HCT116 (cell line): Measurements from ENCODE around the gene PRKAG2.

Experiments
- EGR1 ChIP-seq: IDR thresholded peaks from 2 replicates; pipeline ENCODE4 v1.6.1; 2012; ENCODE audit warnings: low read depth
- EZH2 ChIP-seq: fragments of 200-600 bp; sonication (generic); IDR thresholded peaks from 2 replicates; pipeline ENCODE4 v1.6.1; 2017; ENCODE audit warnings: antibody characterized with exemption, mixed run types
- EZH2phosphoT487 ChIP-seq: fragments of 200-600 bp; IDR thresholded peaks from 2 replicates; pipeline ENCODE4 v1.6.1; 2018; ENCODE audit warnings: antibody characterized with exemption, borderline replicate concordance
- JUND ChIP-seq: IDR thresholded peaks from 2 replicates; pipeline ENCODE4 v1.6.1; 2012
- POLR2A ChIP-seq: IDR thresholded peaks from 2 replicates; pipeline ENCODE4 v1.7.0; 2011; ENCODE audit warnings: borderline replicate concordance; ENCODE audit not compliant: insufficient read depth, insufficient read length; ENCODE audit errors: extremely low read depth
- POLR2AphosphoS5 ChIP-seq: IDR thresholded peaks from 2 replicates; pipeline ENCODE4 v1.6.1; 2011; ENCODE audit warnings: mild to moderate bottlenecking, low read depth, low read length, moderate library complexity
- RAD21 ChIP-seq: IDR thresholded peaks from 2 replicates; pipeline ENCODE4 v1.6.1; 2012; ENCODE audit warnings: low read depth, mild to moderate bottlenecking
- SP1 ChIP-seq: IDR thresholded peaks from 2 replicates; pipeline ENCODE4 v1.6.1; 2012; ENCODE audit warnings: low read depth
- TCF7L2 ChIP-seq: IDR thresholded peaks from 2 replicates; pipeline ENCODE4 v1.7.0; 2011; ENCODE audit warnings: borderline replicate concordance, inconsistent platforms; ENCODE audit not compliant: insufficient read depth, insufficient read length; ENCODE audit errors: extremely low read depth
- ZNF274 ChIP-seq: fragments of 200-500 bp; sonication (Bioruptor generic); IDR thresholded peaks from 2 replicates; pipeline ENCODE4 v1.6.1; 2014; ENCODE audit warnings: mild to moderate bottlenecking, low read depth, low read length, inconsistent platforms
- TF ChIP-seq, protein P1 (sequence below), 3 experiments: fragments of 200-600 bp in 1 of 3; sonication (generic) in 1 of 3; IDR thresholded peaks in 2 of 3; conservative IDR thresholded peaks in 1 of 3; 2 replicates each; pipeline ENCODE4 v1.5.1; 2012 to 2017; ENCODE audit warnings: low read depth in 2 of 3, low read length in 2 of 3, antibody characterized with exemption in 1 of 3, borderline replicate concordance in 1 of 3, control low read depth in 1 of 3, mild to moderate bottlenecking in 1 of 3, mixed read lengths in 1 of 3, mixed run types in 1 of 3, moderate library complexity in 1 of 3; ENCODE audit not compliant: insufficient read depth in 1 of 3

DNA sequence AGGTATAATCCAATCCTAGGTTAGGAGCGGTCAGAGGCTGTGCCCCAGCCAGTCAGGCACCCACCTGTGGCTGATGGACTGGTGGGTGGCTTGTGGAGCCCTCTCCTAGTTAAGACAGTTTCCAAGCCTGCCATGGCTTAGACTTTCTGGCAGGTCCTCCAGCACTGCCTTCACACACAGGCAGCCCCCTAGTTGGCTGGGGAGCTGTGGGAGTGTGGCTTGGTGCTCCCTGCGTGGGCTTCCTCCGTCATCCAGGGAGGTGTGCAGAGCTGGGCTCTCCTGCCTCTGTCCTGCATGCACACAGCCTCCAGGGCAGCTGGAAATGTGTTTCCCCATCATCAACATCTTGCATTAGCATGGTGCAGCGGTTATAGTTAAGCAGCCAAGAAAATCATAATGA, 273.0 kb downstream of the PRKAG2 start:
- TF ChIP-seq TCF7L2: no peak
- no peak for TF ChIP-seq POLR2AphosphoS5
- TF ChIP-seq, protein P1, sequence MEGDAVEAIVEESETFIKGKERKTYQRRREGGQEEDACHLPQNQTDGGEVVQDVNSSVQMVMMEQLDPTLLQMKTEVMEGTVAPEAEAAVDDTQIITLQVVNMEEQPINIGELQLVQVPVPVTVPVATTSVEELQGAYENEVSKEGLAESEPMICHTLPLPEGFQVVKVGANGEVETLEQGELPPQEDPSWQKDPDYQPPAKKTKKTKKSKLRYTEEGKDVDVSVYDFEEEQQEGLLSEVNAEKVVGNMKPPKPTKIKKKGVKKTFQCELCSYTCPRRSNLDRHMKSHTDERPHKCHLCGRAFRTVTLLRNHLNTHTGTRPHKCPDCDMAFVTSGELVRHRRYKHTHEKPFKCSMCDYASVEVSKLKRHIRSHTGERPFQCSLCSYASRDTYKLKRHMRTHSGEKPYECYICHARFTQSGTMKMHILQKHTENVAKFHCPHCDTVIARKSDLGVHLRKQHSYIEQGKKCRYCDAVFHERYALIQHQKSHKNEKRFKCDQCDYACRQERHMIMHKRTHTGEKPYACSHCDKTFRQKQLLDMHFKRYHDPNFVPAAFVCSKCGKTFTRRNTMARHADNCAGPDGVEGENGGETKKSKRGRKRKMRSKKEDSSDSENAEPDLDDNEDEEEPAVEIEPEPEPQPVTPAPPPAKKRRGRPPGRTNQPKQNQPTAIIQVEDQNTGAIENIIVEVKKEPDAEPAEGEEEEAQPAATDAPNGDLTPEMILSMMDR (IDR thresholded peaks at IDR 0.05 in 2 of 3, conservative IDR thresholded peaks at IDR 0.05 in 1 of 3; ENCODE audit: borderline replicate concordance in 1 of 3, insufficient read depth in 1 of 3, low read depth in 2 of 3, low read length in 2 of 3): no peak
- no peak for TF ChIP-seq POLR2A
- no peak for TF ChIP-seq SP1
- no peak for TF ChIP-seq RAD21
- TF ChIP-seq JUND: no peak
- no peak for TF ChIP-seq ZNF274
- TF ChIP-seq EZH2phosphoT487: no peak
- TF ChIP-seq EGR1: no peak
- TF ChIP-seq EZH2: no peak
